ENCODE data around the gene WDFY2. TPM values are rescaled to one million over a fixed set of nuclear protein-coding genes. Genes with fewer than 3 reads are reported as not detected.

WDFY2 gene
- total and polyA plus RNA-seq, 2 of the 8 experiments (the other 6 are each of a cell fraction or from before 2014, with no cell fraction given), result 13.9 to 29.0 TPM

DNA sequence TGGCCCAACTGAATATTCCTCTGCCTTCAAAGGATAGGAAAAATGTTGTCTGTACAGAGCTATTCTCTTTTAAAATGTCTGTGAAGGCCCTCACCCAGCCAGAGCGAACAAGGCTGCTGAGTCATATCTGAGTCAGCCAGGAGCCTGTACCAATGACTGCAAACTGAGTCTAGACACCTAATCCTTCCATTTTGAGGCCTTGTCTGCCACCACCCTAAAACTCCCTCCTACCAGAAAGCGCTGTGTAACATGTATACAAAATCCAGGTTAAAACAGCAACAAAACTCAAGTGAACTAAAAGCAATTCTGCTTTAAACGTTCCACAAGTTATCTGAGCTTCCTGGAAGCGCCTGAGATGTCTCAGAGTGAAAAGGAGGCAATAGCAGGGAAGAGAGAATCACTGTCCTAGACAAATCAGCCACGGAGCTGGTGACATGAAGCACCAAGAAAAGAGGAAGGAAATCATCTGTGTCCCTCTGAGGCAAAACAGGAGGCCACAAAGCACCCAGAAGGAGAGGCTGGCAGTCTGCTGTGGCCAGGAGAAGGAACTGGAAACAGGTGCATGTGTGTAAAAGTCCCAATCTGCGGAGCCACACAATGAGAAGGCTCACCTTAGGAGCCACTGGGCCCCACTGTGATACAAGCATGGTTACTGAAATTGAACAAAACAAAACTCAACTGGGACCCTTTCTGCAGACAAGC, 209.5 kb downstream of the WDFY2 start:
- no peak overlapping the region for H2BK5ac ChIP-seq (ENCODE audit: low read depth, low read length)
- H2AK5ac ChIP-seq (ENCODE audit: low read depth, low read length), result no peak overlapping the region
- H2BK120ac ChIP-seq (replicated peaks; ENCODE audit: low read depth, low read length), result no peak overlapping the region
- DNase-seq (ENCODE audit: low read depth in 1 of 2, low spot score in 2 of 2) (no peak), FAIRE-seq (no peak)
- H3K14ac ChIP-seq (ENCODE audit: insufficient read length), result no peak overlapping the region
- no peaks in the 10 kb centered on the region for H3K36me3 ChIP-seq (ENCODE audit: control insufficient read depth in 2 of 4, insufficient read depth in 4 of 4, low read length in 3 of 4)
- H3K27me3 ChIP-seq (replicated peaks in 1 of 4; ENCODE audit: control insufficient read depth in 3 of 4, extremely low read depth in 1 of 4, insufficient read depth in 3 of 4, low read length in 3 of 4), result no peaks in the 10 kb centered on the region
- H2BK20ac ChIP-seq (ENCODE audit: low read length), result no peak overlapping the region
- no peak overlapping the region for H3K56ac ChIP-seq (replicated peaks; ENCODE audit: insufficient read length, low read depth, low read length)
- H4K91ac ChIP-seq (replicated peaks; ENCODE audit: insufficient read length, low read length), result no peak overlapping the region
- H2BK12ac ChIP-seq (ENCODE audit: low read depth, low read length), result no peak overlapping the region
- ChIA-PET CTCF (ENCODE audit: partially characterized antibody) (interaction anchor here (0.7 to 9.1 kb wide), 6 partner anchors 11 to 701 kb away, joined by 3 to 123 read pairs (median 3); no protein-coding TSS in a partner anchor), POLR2A (ENCODE audit: partially characterized antibody) (interaction anchor here (1.5 kb wide), 1 partner anchor 9 kb away, joined by 4 read pairs; no protein-coding TSS in a partner anchor)
- H2AFZ ChIP-seq (ENCODE audit: low read length), result no peak overlapping the region
- H3K4me1 ChIP-seq (replicated peaks in 1 of 4; ENCODE audit: control insufficient read depth in 3 of 4, insufficient read depth in 4 of 4, low read length in 3 of 4), result peaks cover 0 to 6% (median 3%) of the 10 kb centered on the region in 4 experiments; a peak in 5 of 7 replicates
- no peaks in the 10 kb centered on the region for H3K79me2 ChIP-seq (ENCODE audit: control insufficient read depth in 1 of 2, insufficient read depth in 2 of 2, low read length in 2 of 2)
- H3K9me3 ChIP-seq (ENCODE audit: insufficient read depth in 2 of 2, low read depth in 1 of 2, low read length in 1 of 2), result no peaks in the 10 kb centered on the region
- H2BK15ac ChIP-seq (ENCODE audit: low read length), result no peak overlapping the region
- no peak overlapping the region for H3K18ac ChIP-seq (ENCODE audit: extremely low read depth, low read length)
- TF ChIP-seq CBX8 (IDR thresholded peaks at IDR 0.05; ENCODE audit: borderline replicate concordance, low read depth, low read length) (no peak), BACH1 (IDR thresholded peaks at IDR 0.05; ENCODE audit: low read length) (peak; percentile 83)
- no peak overlapping the region for H3K23ac ChIP-seq (ENCODE audit: insufficient read length)
- H4K20me1 ChIP-seq (replicated peaks in 1 of 2; ENCODE audit: control insufficient read depth in 1 of 2, insufficient read depth in 2 of 2, low read length in 2 of 2), result no peaks in the 10 kb centered on the region
- H3K27ac ChIP-seq (ENCODE audit: low read depth, low read length), result no peak overlapping the region
- H3K79me1 ChIP-seq (ENCODE audit: low read depth, low read length), result no peaks in the 10 kb centered on the region
- H3K9ac ChIP-seq (replicated peaks in 1 of 4; ENCODE audit: extremely low read depth in 1 of 4, low read depth in 3 of 4, low read length in 3 of 4), result no peak overlapping the region
- no peak overlapping the region for H3K4me2 ChIP-seq (ENCODE audit: insufficient read depth in 1 of 2, low read depth in 2 of 2, low read length in 2 of 2)
- no peaks in the 10 kb centered on the region for H3K23me2 ChIP-seq (ENCODE audit: low read depth, low read length)
- no peak overlapping the region for H4K8ac ChIP-seq (ENCODE audit: extremely low read depth, insufficient read depth, low read length)
- H3K4me3 ChIP-seq (ENCODE audit: extremely low read depth in 1 of 4, insufficient read depth in 2 of 4, low read depth in 3 of 4, low read length in 4 of 4), result no peak overlapping the region
- WGBS, 2 experiments (ENCODE audit: extremely low coverage in 1 of 2, insufficient coverage in 1 of 2, insufficient read length in 1 of 2, insufficient replicate concordance in 2 of 2, low coverage in 1 of 2, low lambda C conversion rate in 2 of 2, missing lambda C conversion rate in 1 of 2), result 89% methylated on average over 6 of the region's 6 CpGs; no CpG with 5 or more reads in 1 of the 2 experiments
- H4K5ac ChIP-seq (ENCODE audit: insufficient read length, low read depth, low read length), result no peak overlapping the region
- no peak overlapping the region for H3K4ac ChIP-seq (replicated peaks; ENCODE audit: insufficient read length, low read depth, low read length)

All from H1 (cell line).